GM21381 (cell line): ENCODE measurements around the gene LRRC8A.
"Not testable (repeated sequence)": the region's sequence is repeated elsewhere in the genome, so short reads cannot be mapped to it uniquely, and the experiment has no call there.

Experiments
- ATAC-seq: cut with Tn5 transposase; IDR thresholded peaks from one replicate; pipeline ENCODE4 v1.9.1; 2021; ENCODE audit warnings: mild to moderate bottlenecking, moderate library complexity; ENCODE audit not compliant: unreplicated experiment

Gene LRRC8A

DNA sequence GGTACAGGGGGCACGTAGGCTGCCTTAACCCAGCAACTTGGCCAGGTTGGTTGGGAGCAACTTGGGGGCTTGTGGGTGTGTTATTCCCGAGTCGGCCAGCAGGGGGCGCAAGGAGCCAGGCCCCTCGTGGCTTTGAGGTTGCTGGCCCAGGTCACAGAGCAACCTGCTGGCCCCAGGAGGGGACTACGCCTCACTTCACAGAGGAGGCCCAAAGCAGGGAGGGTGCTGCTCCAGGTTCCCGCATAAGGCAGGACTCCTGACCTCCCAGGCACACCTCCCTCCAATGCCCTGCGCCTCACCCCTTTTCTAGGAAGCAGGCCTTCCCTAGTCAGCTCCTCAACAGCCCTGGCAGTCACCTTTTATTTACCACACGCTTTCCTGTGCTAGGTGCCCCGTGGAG, 18.3 kb upstream of the LRRC8A start:
- ATAC-seq = no peak

DNA sequence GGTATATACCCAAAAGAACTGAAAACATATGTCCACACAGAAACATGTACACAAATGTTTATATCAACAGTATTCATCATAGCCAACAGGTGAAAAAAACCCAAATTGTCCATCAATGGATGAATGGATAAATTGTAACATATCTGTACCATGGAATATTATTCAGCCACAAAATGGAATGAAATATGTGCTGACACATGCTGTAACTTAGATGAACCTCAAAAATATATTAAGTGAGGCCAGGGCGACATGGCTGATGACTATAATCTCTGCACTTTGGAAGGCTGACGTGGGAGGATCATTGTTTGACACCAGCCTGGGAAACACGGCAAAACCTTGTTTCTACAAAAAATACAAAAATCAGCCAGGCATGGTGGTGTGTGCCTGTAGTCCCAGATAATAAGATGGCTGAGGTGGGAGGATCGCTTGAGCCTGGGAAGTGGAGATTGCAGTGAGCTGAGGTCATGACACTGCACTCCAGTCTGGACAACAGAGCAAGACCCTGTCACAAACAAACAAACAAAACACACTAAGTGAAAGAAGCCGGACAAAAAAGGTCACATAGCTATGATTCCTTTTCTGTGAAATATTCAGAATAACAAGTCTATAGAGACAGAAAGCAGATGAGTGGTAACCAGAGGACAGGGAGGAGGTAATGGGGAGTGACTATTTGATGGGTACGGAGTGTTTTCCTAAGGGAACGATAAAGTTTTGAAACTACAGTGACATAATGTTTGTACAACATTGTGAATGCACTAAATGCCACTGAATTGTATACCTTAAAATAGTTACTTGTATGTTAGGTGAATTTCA, 11.6 kb upstream of the LRRC8A start:
- no peak for ATAC-seq

DNA sequence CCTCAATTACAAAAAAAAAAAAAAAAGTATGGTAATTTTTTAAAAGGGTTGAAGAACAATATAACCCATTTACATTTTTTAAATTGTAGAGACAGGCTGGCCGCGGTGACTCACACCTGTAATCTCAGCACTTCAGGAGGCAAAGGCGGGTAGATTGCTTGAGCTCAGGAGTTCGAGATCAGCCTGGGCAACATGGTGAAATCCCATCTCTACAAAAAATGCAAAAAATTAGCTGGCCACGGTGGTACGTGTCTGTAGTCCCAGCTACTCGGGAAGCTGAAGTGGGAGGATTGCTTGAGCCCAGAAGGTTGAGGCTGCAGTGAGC, 11.0 kb upstream of the LRRC8A start:
- not testable (repeated sequence) for ATAC-seq

DNA sequence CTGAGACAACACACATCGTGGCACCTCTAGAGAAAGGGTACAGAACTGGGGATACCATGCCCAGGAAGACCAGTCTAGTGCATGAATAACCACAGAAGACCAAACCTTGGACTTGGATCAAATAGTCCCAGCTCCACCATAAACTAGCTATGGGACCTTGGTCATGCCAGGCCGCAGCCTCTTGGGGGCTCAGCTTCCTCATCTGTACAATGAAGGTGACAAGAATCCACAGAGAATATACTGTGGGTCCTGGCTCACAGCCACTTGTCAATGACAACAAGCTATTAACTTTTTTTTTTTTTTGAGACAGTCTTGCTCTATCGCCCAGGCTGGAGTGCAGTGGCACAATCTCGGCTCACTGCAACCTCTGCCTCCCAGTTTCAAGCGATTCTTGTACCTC, 4.1 kb upstream of the LRRC8A start:
- no peak for ATAC-seq

DNA sequence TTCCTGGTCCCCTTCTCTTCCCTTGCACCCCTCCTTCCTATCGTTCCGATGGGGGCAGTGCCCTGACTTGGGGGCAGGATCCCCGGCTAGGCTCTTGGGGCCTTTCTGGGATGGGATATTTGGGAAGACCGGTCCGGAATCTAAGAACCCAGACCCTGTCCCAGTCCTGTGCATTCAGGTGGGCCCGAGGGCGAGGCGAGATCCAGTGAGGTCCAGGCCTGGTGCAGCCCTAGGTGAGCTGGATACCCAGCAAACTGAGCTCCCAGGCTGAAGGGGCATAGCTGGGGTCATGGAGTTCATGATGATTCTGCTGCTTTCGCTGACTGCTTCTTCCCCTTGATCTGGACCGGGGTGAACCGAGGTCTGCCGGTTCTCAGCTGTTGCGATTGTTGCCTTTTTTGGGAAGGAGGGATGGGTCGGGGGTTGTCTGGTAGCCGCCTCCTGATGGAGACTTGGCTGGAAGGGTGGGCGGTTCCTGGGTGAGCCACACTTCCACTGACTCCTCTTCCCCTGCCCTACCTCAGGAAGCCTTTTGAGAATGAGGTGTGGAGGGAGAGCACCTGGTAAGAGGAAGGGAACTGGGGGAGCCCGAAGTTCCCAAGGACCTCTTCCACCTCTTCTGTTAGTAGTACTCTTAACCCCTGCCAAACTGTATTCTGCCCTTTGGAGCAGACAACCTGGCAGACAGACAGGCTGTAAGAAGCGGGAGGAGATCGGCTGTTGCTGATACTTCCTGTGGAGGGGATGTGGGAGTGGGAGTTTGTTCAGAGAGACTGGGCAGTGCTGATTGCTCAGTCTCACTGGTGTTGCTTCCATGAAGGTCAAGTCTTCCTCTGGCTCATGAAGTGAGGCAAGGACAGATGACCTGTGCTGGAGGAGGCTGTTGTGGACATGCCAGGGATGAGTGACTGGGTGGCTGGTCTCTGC, 1.0 kb downstream of the LRRC8A start:
- ATAC-seq = no peak

DNA sequence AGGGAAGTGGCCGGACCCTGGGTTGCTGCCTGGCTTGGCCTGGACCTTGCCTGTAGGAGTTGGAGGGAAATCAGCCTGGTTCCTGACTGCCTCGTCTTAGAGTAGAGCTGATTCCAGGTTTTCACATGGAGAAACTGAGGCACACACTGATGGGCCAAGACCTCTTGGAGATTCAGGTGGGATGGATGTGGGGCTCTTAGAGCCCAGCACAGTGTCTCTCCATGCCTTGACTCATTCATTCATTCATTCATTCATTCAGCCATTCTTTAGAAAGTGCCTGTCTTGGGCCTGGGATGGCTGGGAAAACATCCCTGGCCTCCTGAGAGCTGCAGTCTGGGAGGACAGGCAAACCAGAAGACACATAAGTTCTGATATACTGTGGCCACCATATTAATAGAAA, 2.2 kb downstream of the LRRC8A start:
- no peak for ATAC-seq

DNA sequence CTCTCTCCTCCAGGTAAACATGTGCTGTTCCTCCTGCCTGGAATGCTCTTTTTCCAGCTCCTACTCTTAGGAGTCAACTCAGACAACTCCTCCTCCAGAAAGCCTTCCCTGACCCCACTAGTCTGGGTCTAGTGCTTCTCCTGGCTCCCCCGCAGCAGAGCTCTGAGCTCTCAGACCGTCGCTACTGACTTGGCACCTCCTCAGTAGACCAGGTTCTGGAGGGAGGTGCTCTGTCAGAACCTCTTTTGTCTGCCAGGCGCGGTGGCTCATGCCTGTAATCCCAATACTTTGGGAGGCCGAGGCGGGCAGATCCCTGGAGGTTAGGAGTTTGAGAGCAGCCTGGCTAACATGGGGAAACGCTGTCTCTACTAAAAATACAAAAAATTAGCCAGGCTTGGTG, 3.4 kb downstream of the LRRC8A start:
- ATAC-seq = no peak

DNA sequence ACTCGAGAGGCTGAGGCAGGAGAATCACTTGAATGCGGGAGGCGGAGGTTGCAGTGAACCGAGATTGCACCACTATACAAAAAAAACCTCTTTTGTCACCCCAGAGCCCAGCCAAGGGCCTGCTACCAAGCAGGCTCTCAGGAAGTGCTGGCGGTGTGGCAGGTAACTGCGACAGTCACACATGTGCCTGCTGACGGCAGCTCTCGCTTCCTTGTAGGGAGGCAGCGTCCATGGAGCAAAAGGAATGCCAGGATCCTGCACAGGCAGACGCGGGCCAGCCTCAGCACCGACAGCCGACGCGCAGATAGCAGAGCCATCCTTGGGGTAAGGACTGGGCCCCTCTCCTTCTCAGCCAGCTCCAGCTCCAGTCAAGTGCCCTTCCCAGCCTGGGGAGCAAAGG, 3.9 kb downstream of the LRRC8A start:
- ATAC-seq = no peak

DNA sequence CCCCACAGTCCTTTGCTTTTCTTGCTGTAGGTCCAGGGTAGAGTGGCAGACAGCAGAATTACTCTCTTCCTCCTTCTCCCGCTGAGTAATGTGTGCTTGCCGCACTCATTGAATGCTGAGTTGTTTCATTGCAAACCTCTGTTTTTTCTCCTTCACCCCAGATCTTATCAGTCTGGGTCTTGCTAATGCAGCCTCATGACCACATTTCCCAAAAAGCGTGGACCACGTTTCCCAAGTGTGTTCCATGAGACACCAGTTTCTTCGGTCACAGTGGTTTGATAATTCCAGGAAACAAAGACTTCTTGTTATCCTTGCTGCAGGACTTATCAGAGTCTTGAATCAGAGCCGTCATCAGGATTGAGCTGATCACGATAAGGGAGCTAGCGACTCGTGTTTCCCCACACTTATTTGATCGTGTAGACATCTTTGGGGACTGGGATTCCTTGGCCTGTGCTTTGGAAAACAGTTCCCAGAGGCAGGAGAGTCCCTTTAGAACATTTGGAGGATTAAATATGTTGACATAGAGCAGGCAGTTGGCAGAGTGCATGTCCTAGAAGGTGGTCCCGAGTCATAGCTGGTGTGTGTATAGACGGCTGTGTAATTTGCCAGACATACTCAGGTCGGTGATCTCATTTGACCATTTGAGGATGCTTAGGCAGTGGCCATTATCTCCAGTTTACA, 4.4 kb downstream of the LRRC8A start:
- no peak for ATAC-seq

DNA sequence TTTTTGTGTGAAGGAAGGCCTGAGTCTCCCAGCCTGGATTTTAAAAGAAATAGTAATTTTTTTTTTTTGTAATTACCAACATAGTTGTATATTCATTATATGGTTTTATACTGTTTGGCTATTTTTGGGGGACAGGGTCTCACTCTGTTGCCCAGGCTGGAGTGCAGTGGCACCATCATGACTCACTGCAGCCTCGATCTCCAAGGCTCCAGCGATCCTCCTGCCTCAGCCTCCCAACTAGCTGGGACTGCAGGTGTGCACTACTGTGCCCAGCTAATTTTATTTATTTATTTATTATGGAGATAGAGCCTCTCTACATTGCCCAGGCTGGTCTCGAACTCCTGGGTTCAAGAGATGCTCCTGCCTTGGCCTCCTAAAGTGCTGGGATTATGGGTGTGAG, 5.1 kb downstream of the LRRC8A start:
- ATAC-seq = no peak

DNA sequence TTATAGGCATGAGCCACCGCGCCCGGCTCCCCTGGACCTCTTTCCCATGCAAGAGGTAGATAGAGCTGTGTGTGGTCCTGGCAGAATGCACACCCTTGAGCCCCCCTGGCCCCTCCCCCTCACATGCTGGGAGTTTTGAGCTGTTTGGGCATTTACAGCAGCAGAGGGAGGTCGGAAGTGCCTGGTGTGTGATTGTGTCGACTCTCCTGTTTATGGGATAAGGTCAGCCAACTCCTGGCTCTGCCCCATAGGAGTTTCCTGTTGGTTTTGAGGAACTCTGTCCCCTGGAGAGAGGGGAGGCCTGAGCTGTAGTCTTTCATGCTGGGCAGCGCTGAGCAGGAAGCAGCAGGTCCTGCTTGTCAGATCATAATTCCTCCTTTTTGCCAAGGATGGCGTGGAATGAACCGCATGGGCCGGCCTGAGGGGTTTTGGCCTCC, 6.0 kb downstream of the LRRC8A start:
- no peak for ATAC-seq

DNA sequence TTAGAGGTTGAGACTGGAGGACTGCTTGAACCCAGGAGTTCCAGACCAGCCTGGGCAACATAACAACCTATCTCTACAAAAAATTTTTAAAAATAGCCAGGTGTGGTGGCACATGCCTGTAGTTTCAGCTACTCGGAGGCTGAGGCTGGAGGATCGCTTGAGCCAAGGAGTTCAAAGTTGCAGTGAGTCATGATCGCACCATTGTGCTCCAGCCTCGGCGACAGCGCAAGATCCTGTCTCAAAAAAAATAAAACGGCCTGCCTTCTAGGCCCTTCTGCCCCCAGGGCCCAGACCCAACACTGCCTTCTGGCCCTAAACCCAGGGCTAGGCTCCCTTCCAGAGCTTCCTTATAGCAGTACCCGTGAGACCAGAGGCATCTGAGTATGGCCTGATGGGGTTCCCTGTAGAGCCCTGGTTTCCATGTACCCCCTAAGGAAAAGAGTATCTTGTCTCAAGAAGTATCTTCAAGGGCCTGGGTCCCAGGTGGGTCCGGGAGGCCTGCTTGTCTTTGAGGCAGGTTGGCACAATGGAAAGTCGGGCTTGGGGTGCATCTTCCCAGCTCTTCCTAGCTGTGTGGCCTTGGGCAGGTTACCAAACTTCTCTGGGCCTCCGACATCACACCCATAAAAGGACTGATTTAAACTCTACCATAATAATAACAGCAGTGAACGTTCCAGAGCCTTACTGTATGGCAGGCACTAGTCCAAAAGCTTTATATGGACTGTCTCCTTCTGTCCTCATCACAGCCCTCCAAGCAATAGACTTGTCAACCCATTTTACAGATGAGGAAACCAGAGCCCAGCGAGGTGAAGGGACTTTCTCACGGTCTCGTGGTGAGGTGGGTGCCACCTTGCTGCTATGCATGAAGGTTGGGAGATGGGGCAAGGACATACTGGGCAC, 9.6 kb downstream of the LRRC8A start:
- ATAC-seq = no peak

DNA sequence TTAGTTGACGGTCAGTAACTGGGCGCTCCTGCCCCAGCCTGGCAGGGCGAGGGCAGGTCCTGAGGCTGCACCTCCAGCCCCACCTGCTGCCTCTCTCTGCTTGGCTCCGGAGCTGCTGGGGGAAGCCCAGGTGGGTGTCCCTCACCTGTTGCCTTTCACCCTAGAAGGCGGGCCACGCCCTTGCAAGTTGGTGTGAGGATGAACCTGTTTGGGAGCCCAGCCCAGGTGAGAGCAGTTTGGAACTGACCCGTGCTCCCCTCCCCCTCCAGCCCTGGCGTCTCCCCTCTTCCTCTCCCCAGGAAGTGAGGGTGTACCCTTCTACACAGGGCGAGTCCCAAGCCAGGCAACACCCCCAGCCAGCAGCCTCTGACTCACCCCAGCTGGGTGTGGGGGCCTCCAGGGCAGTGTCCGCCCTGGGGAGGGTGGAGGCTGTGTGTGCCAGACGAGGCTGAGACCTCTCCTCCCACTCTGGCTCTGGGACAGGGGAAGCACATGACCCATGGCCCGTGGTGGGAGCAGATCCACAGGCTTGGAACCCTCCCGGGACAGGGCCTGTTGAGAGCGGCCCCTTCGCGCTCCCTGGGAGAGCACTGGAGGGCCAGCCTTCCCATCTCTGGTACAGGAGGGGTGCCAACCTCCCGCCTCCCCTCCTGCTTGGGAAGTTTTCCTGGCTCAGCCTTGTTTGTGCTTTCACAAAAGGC, 10.4 kb downstream of the LRRC8A start:
- no peak for ATAC-seq

DNA sequence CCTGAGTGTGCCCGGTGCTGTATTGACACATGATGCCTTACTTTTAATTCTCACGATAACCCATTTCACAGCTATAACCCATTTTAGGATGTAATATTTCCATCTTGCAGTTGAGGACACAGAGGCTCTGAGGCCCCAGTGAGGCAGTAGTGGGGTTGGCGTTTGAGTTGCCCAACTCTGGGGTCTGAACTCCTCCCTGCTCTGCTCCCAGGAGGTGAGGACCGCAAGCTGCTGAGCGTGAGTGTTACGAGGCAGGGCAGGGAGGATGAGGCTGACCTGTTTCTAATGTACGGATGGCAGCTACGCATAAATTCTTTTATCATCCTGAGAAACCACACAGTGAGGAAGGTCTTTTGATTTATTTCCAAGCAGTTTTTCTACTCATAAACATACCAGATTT, 11.4 kb downstream of the LRRC8A start:
- ATAC-seq = no peak

DNA sequence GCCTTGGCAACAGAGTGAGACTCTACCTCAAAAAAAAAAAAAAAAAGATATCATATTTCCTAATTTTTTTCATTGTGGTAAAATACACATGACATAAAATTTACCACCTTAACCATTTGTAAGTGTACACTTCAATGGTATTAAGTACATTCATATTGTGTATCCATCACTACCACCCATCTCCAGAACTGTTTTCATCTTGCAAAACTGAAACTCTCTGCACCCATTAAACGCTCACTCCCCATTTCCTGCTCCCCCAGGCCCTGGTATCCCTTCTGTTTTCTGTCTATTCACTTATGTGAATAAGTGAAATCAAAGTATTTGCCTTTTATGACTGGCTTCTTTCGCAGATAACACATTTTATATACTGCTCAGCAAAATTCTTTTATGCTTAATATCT, 12.8 kb downstream of the LRRC8A start:
- no peak for ATAC-seq

DNA sequence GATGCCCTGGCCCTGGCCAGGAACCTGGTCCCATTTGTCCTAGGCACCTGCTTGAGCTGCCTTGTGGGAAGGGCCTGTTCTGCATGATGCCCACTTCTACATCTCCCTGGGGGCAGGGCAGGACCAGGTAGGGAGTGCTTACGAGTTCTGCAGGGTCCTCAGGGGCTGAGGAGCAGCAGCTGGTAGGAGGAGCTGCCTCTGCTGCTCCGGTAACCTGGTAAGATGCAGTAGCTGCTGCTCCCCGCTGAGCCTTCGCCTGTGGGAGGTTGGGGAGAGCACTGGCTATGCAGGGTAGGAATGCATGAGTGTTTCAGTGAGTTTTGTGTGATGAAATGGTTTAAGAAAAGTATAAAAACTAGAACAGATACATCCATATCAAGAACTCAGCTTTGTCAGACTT, 13.6 kb downstream of the LRRC8A start:
- no peak for ATAC-seq

DNA sequence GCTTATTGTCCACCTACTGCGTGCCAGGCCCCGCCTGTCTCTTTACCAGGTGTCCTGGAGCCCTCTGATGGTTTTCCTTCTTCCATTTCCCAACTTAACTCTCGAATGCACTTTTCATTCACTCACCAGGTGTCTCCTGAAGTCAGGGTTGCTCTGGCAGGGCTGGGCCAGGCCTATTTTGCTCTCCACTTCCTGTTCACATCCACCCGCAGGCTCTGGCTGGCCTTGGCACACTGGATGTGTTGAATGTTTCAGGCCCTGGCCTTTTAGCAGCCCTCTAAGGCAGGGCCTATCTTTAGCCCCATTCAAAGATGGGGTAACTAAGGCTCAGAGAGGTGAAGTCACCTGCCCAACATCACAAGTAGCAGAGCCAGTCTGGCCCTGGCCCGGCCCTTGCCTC, 16.4 kb downstream of the LRRC8A start:
- ATAC-seq = no peak

DNA sequence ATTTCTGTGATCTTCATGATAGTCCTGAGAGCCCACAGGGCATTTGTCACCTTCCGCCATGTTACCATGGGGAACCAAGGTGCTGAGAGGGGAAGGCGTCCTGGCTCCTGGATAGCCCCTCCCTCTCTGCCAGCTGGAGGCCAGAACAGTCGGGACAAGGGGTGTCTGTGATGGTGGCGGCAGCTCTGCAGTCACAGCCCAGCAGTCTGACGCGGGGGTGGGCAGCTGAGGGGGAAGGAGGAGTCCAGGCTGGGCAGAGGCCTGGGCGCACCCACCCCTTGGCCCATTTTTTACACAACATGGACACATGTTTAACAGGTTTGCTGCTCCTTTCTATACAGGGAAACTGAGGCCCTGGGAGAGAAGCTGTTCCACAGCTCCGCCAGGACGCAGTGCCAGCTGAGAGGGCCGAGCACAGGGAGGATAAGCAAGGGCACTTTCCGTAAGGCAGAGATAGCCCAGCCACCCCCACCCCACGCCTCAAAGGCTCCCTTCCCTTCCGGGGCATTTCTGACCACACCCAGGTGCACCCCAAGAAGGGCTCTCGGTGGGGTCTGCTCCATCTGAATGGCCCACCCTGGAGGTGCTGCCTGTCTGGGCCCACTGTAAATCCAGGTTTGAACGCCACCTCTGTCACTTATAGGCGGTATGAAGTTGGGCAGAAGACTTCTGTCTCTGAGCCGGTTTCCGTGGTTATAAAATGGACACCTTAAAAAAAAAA, 17.1 kb downstream of the LRRC8A start:
- ATAC-seq = no peak

DNA sequence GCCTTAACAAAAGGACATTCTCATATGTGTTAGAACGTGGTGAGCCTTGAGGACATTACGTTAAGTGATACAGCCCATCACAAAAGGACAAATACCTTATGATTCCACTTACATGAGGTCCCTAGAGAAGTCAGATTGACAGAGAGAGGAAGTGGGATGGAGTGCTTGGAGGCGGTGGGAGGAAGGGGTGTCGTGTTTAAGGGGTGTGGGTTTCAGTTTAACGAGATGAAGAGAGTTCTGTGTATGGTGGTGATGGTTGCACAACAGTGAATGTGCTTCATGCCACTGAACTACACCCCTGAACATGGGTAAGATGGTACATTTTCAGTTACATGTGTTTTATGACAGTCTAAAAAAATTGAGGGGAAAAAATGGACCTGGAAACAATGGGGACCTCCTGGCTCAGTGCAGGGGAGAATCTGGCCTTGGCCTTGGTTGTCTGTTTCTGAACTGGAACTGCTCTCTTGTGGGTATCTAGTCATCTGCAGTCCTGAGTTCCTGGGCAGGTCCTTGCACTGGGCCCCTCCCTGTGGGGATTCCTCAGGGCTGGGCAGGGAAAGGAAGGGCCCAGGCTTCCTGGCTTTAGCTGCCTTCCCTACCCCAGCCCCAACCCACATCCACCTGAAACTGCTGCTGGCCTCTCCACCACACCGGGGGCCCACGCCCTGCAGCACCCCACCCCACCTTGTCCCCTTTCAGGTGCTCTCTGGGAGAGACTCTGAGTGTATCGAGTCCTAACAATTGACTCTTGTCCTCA, 17.8 kb downstream of the LRRC8A start:
- no peak for ATAC-seq
